ENCODE results near the gene SLC10A6. TPM values are rescaled to one million over a fixed set of nuclear protein-coding genes. Genes with fewer than 3 reads are reported as not detected.
A peak's percentile ranks its signal among the peaks of the same experiment; 100 is the strongest.
"Not testable (repeated sequence)": the region's sequence is repeated elsewhere in the genome, so short reads cannot be mapped to it uniquely, and the experiment has no call there.

The SLC10A6 gene
- total RNA-seq (2014; rRNA removed; shearing (Covaris generic); ENCODE audit: low replicate concordance), result not detected in 2 replicates

GRCh38 chr4:86848732-86849619 lies at the start of gene SLC10A6:
TSS of gene SLC10A6 (minus strand) at chr4:86849384. CDS start at chr4:86849115, 269 bp downstream.
- DNase-seq (ENCODE audit: low read depth), result no peak
- in situ Hi-C loops (cut with HindIII; ENCODE audit: low pct_unique_long_range_greater_than_20kb, low sequenced_read_pairs), result no loop called here

GRCh38 chr4:86898562-86898961 lies 49.4 kb upstream of the SLC10A6 start:
- DNase-seq (ENCODE audit: low read depth), result no peak
- in situ Hi-C loops (cut with HindIII; ENCODE audit: low pct_unique_long_range_greater_than_20kb, low sequenced_read_pairs), result no loop called here

- DNase-seq (ENCODE audit: low read depth), result no peak
- in situ Hi-C loops (cut with HindIII; ENCODE audit: low pct_unique_long_range_greater_than_20kb, low sequenced_read_pairs), result no loop called here
Measured at GRCh38 chr4:86896596-86896995, 47.4 kb upstream of the SLC10A6 start.

GRCh38 chr4:86895692-86896488 lies 46.7 kb upstream of the SLC10A6 start:
- in situ Hi-C loops (cut with HindIII; ENCODE audit: low pct_unique_long_range_greater_than_20kb, low sequenced_read_pairs), result no loop called here
- peak; percentile 62 for DNase-seq (ENCODE audit: low read depth)

- in situ Hi-C loops (cut with HindIII; ENCODE audit: low pct_unique_long_range_greater_than_20kb, low sequenced_read_pairs), result no loop called here
- no peak for DNase-seq (ENCODE audit: low read depth)
Measured at GRCh38 chr4:86894455-86894854, 45.3 kb upstream of the SLC10A6 start.

GRCh38 chr4:86893136-86893535 lies 44.0 kb upstream of the SLC10A6 start:
- DNase-seq (ENCODE audit: low read depth), result no peak
- in situ Hi-C loops (cut with HindIII; ENCODE audit: low pct_unique_long_range_greater_than_20kb, low sequenced_read_pairs), result no loop called here

GRCh38 chr4:86892636-86892960 lies 43.4 kb upstream of the SLC10A6 start:
- DNase-seq (ENCODE audit: low read depth), result no peak
- in situ Hi-C loops (cut with HindIII; ENCODE audit: low pct_unique_long_range_greater_than_20kb, low sequenced_read_pairs), result no loop called here

- peak; percentile 68 for DNase-seq (ENCODE audit: low read depth)
- in situ Hi-C loops (cut with HindIII; ENCODE audit: low pct_unique_long_range_greater_than_20kb, low sequenced_read_pairs), result no loop called here
Measured at GRCh38 chr4:86891762-86892635, 42.8 kb upstream of the SLC10A6 start, which contains the start of gene C4orf36. TSS of gene C4orf36 (minus strand) at chr4:86892422. CDS start at chr4:86891520, 902 bp downstream.

- DNase-seq (ENCODE audit: low read depth), result no peak
- in situ Hi-C loops (cut with HindIII; ENCODE audit: low pct_unique_long_range_greater_than_20kb, low sequenced_read_pairs), result no loop called here
Measured at GRCh38 chr4:86890790-86891189, 41.6 kb upstream of the SLC10A6 start.

GRCh38 chr4:86879641-86880040 lies 30.5 kb upstream of the SLC10A6 start:
- no peak for DNase-seq (ENCODE audit: low read depth)
- in situ Hi-C loops (cut with HindIII; ENCODE audit: low pct_unique_long_range_greater_than_20kb, low sequenced_read_pairs), result no loop called here

GRCh38 chr4:86878640-86879039 lies 29.5 kb upstream of the SLC10A6 start:
- no peak for DNase-seq (ENCODE audit: low read depth)
- in situ Hi-C loops (cut with HindIII; ENCODE audit: low pct_unique_long_range_greater_than_20kb, low sequenced_read_pairs), result no loop called here

GRCh38 chr4:86876894-86877685 lies 27.9 kb upstream of the SLC10A6 start:
- in situ Hi-C loops (cut with HindIII; ENCODE audit: low pct_unique_long_range_greater_than_20kb, low sequenced_read_pairs), result no loop called here

GRCh38 chr4:86875436-86875835 lies 26.3 kb upstream of the SLC10A6 start:
- DNase-seq (ENCODE audit: low read depth); in situ Hi-C loops (cut with HindIII; ENCODE audit: low pct_unique_long_range_greater_than_20kb, low sequenced_read_pairs): not testable (repeated sequence)

More at GRCh38 chr4:86876894-86877685, 27.9 kb upstream of the SLC10A6 start:
- DNase-seq (ENCODE audit: low read depth), result no peak

- in situ Hi-C loops (cut with HindIII; ENCODE audit: low pct_unique_long_range_greater_than_20kb, low sequenced_read_pairs), result no loop called here
- no peak for DNase-seq (ENCODE audit: low read depth)
Measured at GRCh38 chr4:86872135-86872534, 23.0 kb upstream of the SLC10A6 start.

- in situ Hi-C loops (cut with HindIII; ENCODE audit: low pct_unique_long_range_greater_than_20kb, low sequenced_read_pairs), result no loop called here
- no peak for DNase-seq (ENCODE audit: low read depth)
Measured at GRCh38 chr4:86870442-86871069, 21.4 kb upstream of the SLC10A6 start.

GRCh38 chr4:86857341-86858052 lies 8.3 kb upstream of the SLC10A6 start:
- no peak for DNase-seq (ENCODE audit: low read depth)
- in situ Hi-C loops (cut with HindIII; ENCODE audit: low pct_unique_long_range_greater_than_20kb, low sequenced_read_pairs), result no loop called here

GRCh38 chr4:86856896-86857295 lies 7.7 kb upstream of the SLC10A6 start:
- no peak for DNase-seq (ENCODE audit: low read depth)
- in situ Hi-C loops (cut with HindIII; ENCODE audit: low pct_unique_long_range_greater_than_20kb, low sequenced_read_pairs), result no loop called here
